ENCODE results near the gene HHIPL1.

HHIPL1 gene

GRCh38 chr14:99672506-99673304 is 27.8 kb downstream of the HHIPL1 start:
- Histone ChIP-seq H3K9ac (ENCODE audit: low read depth, low read length) (peak overlapping the region; percentile 73; the same call in 1 of the 2 replicates), H3K4me3 (ENCODE audit: low read length) (no peak overlapping the region), H3K27me3 (ENCODE audit: insufficient read depth, low read length) (no peaks in the 10 kb centered on the region), H3K36me3 (ENCODE audit: insufficient read depth, low read length) (no peaks in the 10 kb centered on the region), H3K9me3 (ENCODE audit: insufficient read depth, low read depth, low read length) (peaks cover 4% of the 10 kb centered on the region), H3K4me1 (ENCODE audit: insufficient read depth, low read length) (peaks cover 29% of the 10 kb centered on the region), H3K27ac (ENCODE audit: low read depth, low read length) (peak overlapping the region; percentile 80; the same call in 1 of the 2 replicates)
- 77% methylated on average over 11 of the region's 11 CpGs for WGBS

- WGBS: 88% methylated on average over 6 of the region's 8 CpGs
- Histone ChIP-seq H3K27ac (ENCODE audit: low read depth, low read length) (no peak overlapping the region), H3K9ac (ENCODE audit: low read depth, low read length) (no peak overlapping the region), H3K9me3 (ENCODE audit: insufficient read depth, low read depth, low read length) (peaks cover 11% of the 10 kb centered on the region), H3K4me1 (ENCODE audit: insufficient read depth, low read length) (peaks cover 29% of the 10 kb centered on the region), H3K4me3 (ENCODE audit: low read length) (no peak overlapping the region), H3K36me3 (ENCODE audit: insufficient read depth, low read length) (no peaks in the 10 kb centered on the region), H3K27me3 (ENCODE audit: insufficient read depth, low read length) (no peaks in the 10 kb centered on the region)
Measured at GRCh38 chr14:99673305-99674063, 28.6 kb downstream of the HHIPL1 start.

DNA sequence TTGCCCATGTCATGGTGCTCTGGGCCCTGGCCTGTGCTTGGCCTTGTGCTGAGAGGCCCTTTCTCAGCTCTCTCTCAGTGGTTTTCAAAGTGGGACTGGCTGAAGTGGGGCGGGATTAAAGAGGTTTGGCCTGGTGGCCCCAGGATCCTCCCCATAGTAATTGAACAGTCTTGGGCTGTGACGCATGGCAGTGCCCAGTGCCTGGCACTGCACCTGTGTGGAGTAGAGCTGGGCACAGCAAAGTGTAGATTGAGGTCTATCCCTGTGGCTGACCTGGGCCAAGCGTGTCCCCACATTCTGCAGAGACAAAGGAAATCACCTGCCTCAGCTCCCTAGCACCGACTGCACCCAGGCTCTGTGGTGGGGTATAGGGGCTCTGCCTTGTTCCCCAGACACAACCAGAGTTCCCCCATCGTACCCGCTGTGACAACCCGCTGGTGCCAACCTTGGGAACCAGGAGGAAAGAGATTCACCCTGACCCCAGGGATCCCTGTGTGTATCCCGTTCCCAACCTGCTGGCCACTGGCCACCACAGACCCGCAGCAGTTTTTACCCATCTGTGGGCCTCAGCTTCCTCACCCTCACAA is 29.2 kb downstream of the HHIPL1 start:
- H3K36me3 ChIP-seq (ENCODE audit: insufficient read depth, low read length): no peaks in the 10 kb centered on the region
- no peak overlapping the region for H3K9ac ChIP-seq (ENCODE audit: low read depth, low read length)
- 95% methylated on average over 9 of the region's 9 CpGs for WGBS
- H3K27me3 ChIP-seq (ENCODE audit: insufficient read depth, low read length): no peaks in the 10 kb centered on the region
- H3K27ac ChIP-seq (ENCODE audit: low read depth, low read length): no peak overlapping the region
- H3K4me1 ChIP-seq (ENCODE audit: insufficient read depth, low read length): peaks cover 29% of the 10 kb centered on the region
- peaks cover 15% of the 10 kb centered on the region for H3K9me3 ChIP-seq (ENCODE audit: insufficient read depth, low read depth, low read length)
- no peak overlapping the region for H3K4me3 ChIP-seq (ENCODE audit: low read length)

DNA sequence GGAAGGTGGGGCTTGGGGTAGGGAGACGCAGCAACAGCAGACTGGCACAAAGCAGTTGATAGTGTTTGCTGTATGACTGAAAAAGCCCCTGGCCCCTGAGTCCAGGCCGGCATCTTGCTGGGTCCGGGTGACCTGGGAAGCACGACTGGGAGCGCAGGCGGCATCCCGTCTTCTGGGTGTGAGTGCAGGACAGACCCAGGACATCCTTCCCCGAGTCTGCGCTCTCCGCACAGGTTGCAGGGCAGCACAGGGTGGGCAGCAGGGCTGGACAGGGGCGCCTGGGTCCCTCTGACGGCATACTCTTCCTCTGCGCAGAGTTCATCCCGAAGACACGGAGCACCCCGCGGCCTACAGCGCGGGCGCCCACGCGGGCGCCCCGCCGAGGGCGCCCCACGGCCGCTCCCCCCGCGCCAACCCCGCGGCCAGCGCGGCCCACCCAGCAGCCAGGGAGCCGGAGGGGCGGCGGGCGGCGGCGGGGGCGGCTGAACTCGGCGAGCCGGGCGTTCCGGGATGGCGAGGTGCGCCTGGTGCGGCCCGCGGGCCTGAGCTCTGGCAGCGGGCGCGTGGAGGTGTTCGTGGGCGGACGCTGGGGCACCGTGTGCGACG is 29.9 kb downstream of the HHIPL1 start:
- H3K9me3 ChIP-seq (ENCODE audit: insufficient read depth, low read depth, low read length): peaks cover 15% of the 10 kb centered on the region
- peaks cover 29% of the 10 kb centered on the region for H3K4me1 ChIP-seq (ENCODE audit: insufficient read depth, low read length)
- no peak overlapping the region for H3K9ac ChIP-seq (ENCODE audit: low read depth, low read length)
- H3K27ac ChIP-seq (ENCODE audit: low read depth, low read length): no peak overlapping the region
- no peaks in the 10 kb centered on the region for H3K36me3 ChIP-seq (ENCODE audit: insufficient read depth, low read length)
- 96% methylated on average over 60 of the region's 60 CpGs for WGBS
- H3K27me3 ChIP-seq (ENCODE audit: insufficient read depth, low read length): no peaks in the 10 kb centered on the region
- H3K4me3 ChIP-seq (ENCODE audit: low read length): no peak overlapping the region

DNA sequence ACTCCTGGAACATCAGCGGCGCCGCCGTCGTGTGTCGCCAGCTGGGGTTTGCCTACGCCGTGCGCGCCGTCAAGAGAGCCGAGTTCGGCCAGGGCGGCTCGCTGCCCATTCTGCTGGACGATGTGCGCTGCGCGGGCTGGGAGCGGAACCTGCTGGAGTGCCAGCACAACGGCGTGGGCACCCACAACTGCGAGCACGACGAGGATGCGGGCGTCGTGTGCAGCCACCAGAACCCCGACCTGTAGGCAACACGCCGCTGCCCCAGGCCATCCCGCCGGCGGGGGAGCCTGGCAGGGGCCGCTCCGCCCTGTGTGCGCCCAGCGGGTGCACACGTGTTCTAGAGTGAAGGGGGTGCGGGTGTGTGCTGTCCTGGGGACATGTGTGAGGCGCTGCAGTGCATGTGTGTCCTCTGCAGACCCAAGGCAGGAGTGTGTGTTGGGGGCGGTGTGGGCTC is 30.5 kb downstream of the HHIPL1 start:
- H3K27ac ChIP-seq (ENCODE audit: low read depth, low read length): no peak overlapping the region
- 97% methylated on average over 42 of the region's 42 CpGs for WGBS
- no peak overlapping the region for H3K9ac ChIP-seq (ENCODE audit: low read depth, low read length)
- peaks cover 15% of the 10 kb centered on the region for H3K9me3 ChIP-seq (ENCODE audit: insufficient read depth, low read depth, low read length)
- peaks cover 27% of the 10 kb centered on the region for H3K4me1 ChIP-seq (ENCODE audit: insufficient read depth, low read length)
- H3K36me3 ChIP-seq (ENCODE audit: insufficient read depth, low read length): no peaks in the 10 kb centered on the region
- H3K4me3 ChIP-seq (ENCODE audit: low read length): no peak overlapping the region
- no peaks in the 10 kb centered on the region for H3K27me3 ChIP-seq (ENCODE audit: insufficient read depth, low read length)

DNA sequence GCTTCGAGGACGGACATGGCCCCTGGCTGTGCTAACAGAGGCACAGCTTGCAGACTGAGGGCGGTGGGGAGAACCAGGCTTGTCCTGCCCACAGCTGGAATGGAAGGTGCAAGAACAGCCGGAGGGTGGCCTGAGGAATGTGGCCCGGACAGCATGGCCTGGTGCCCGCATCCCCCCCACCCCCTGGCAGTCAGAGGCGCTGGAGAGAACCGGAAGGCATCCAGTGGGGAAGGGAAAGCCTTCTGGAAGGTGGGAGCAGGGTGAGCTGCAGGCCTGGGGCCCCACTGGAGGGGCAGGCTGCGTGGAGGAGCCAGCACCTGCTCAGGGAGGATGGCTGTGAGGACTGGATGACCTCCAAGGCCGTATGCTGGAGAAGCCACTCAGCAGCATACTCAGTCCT is 31.0 kb downstream of the HHIPL1 start:
- WGBS: 82% methylated on average over 10 of the region's 10 CpGs

GRCh38 chr14:99676657-99677056 is 31.7 kb downstream of the HHIPL1 start:
- Histone ChIP-seq H3K36me3 (ENCODE audit: insufficient read depth, low read length) (no peaks in the 10 kb centered on the region), H3K9ac (ENCODE audit: low read depth, low read length) (no peak overlapping the region), H3K27me3 (ENCODE audit: insufficient read depth, low read length) (no peaks in the 10 kb centered on the region), H3K9me3 (ENCODE audit: insufficient read depth, low read depth, low read length) (peaks cover 15% of the 10 kb centered on the region), H3K27ac (ENCODE audit: low read depth, low read length) (no peak overlapping the region), H3K4me1 (ENCODE audit: insufficient read depth, low read length) (peaks cover 14% of the 10 kb centered on the region), H3K4me3 (ENCODE audit: low read length) (no peak overlapping the region)
- 87% methylated on average over 8 of the region's 8 CpGs for WGBS

More for the DNA sequence above, 31.0 kb downstream of the HHIPL1 start:
- H3K27ac ChIP-seq (ENCODE audit: low read depth, low read length): no peak overlapping the region
- H3K27me3 ChIP-seq (ENCODE audit: insufficient read depth, low read length): no peaks in the 10 kb centered on the region
- H3K36me3 ChIP-seq (ENCODE audit: insufficient read depth, low read length): no peaks in the 10 kb centered on the region
- H3K4me1 ChIP-seq (ENCODE audit: insufficient read depth, low read length): peaks cover 22% of the 10 kb centered on the region
- no peak overlapping the region for H3K4me3 ChIP-seq (ENCODE audit: low read length)
- H3K9ac ChIP-seq (ENCODE audit: low read depth, low read length): no peak overlapping the region
- peaks cover 15% of the 10 kb centered on the region for H3K9me3 ChIP-seq (ENCODE audit: insufficient read depth, low read depth, low read length)

- Histone ChIP-seq H3K9ac (ENCODE audit: low read depth, low read length) (no peak overlapping the region), H3K4me1 (ENCODE audit: insufficient read depth, low read length) (peaks cover 6% of the 10 kb centered on the region; the same call in 1 of the 2 replicates), H3K27ac (ENCODE audit: low read depth, low read length) (no peak overlapping the region), H3K4me3 (ENCODE audit: low read length) (no peak overlapping the region), H3K27me3 (ENCODE audit: insufficient read depth, low read length) (no peaks in the 10 kb centered on the region), H3K36me3 (ENCODE audit: insufficient read depth, low read length) (no peaks in the 10 kb centered on the region), H3K9me3 (ENCODE audit: insufficient read depth, low read depth, low read length) (peaks cover 15% of the 10 kb centered on the region)
- 95% methylated on average over 16 of the region's 16 CpGs for WGBS
Measured at GRCh38 chr14:99677231-99678140, 32.6 kb downstream of the HHIPL1 start.

- no peaks in the 10 kb centered on the region for H3K36me3 ChIP-seq (ENCODE audit: insufficient read depth, low read length)
- H3K27ac ChIP-seq (ENCODE audit: low read depth, low read length): no peak overlapping the region
- no peaks in the 10 kb centered on the region for H3K4me1 ChIP-seq (ENCODE audit: insufficient read depth, low read length)
- H3K9me3 ChIP-seq (ENCODE audit: insufficient read depth, low read depth, low read length): peaks cover 15% of the 10 kb centered on the region
- WGBS: 90% methylated on average over 5 of the region's 6 CpGs
- H3K4me3 ChIP-seq (ENCODE audit: low read length): no peak overlapping the region
- no peaks in the 10 kb centered on the region for H3K27me3 ChIP-seq (ENCODE audit: insufficient read depth, low read length)
- no peak overlapping the region for H3K9ac ChIP-seq (ENCODE audit: low read depth, low read length)
Measured at GRCh38 chr14:99678198-99678597, 33.3 kb downstream of the HHIPL1 start.

- H3K36me3 ChIP-seq (ENCODE audit: insufficient read depth, low read length): no peaks in the 10 kb centered on the region
- H3K9me3 ChIP-seq (ENCODE audit: insufficient read depth, low read depth, low read length): peaks cover 15% of the 10 kb centered on the region
- H3K4me3 ChIP-seq (ENCODE audit: low read length): no peak overlapping the region
- H3K9ac ChIP-seq (ENCODE audit: low read depth, low read length): no peak overlapping the region
- WGBS: 88% methylated on average over 2 of the region's 2 CpGs
- no peaks in the 10 kb centered on the region for H3K27me3 ChIP-seq (ENCODE audit: insufficient read depth, low read length)
- no peaks in the 10 kb centered on the region for H3K4me1 ChIP-seq (ENCODE audit: insufficient read depth, low read length)
- no peak overlapping the region for H3K27ac ChIP-seq (ENCODE audit: low read depth, low read length)
Measured at GRCh38 chr14:99679111-99679510, 34.2 kb downstream of the HHIPL1 start.

Data from HUES64 (cell line).